ENCODE data around the gene VHLL. TPM values are rescaled to one million over a fixed set of nuclear protein-coding genes. Genes with fewer than 3 reads are reported as not detected.

VHLL gene
- total RNA-seq, 1 donor from 2014 or later, result 0.25 TPM

Other genes with a start within 250 kb of the VHLL start
- 28.8 TPM for gene UBQLN4, start 245.5 kb downstream of the VHLL start, total RNA-seq
- gene LAMTOR2, start 244.5 kb downstream of the VHLL start, total RNA-seq, result 37.9 TPM
- gene RAB25, start 238.1 kb downstream of the VHLL start, total RNA-seq, result not detected
- 44.0 TPM for gene MEX3A, start 216.8 kb downstream of the VHLL start, total RNA-seq
- 20.4 TPM for gene LMNA, start 184.6 kb downstream of the VHLL start, total RNA-seq
- 24.8 TPM for gene SEMA4A, start 145.7 kb downstream of the VHLL start, total RNA-seq
- gene SLC25A44, start 105.2 kb downstream of the VHLL start, total RNA-seq, result 10.6 TPM
- 29.0 TPM for gene PMF1, start 86.3 kb downstream of the VHLL start, total RNA-seq
- 0.25 TPM for gene BGLAP, start 57.1 kb downstream of the VHLL start, total RNA-seq
- 4.7 TPM for gene PAQR6, start 51.3 kb downstream of the VHLL start, total RNA-seq
- 27.5 TPM for gene SMG5, start 16.5 kb downstream of the VHLL start, total RNA-seq
- 0.98 TPM for gene TMEM79, start 15.0 kb downstream of the VHLL start, total RNA-seq
- gene GLMP, start 3.6 kb downstream of the VHLL start, total RNA-seq, result 8.9 TPM
- 267 TPM for gene CCT3, start 39.0 kb upstream of the VHLL start, total RNA-seq
- gene TSACC, start 39.2 kb upstream of the VHLL start, total RNA-seq, result not detected
- gene RHBG, start 69.9 kb upstream of the VHLL start, total RNA-seq, result not detected
- 6.9 TPM for gene MEF2D, start 201.5 kb upstream of the VHLL start, total RNA-seq

All from temporal lobe (tissue), 1 donor.